K562 (cell line): ENCODE measurements around the gene SFMBT2. TPM values are rescaled to one million over a fixed set of nuclear protein-coding genes. Genes with fewer than 3 reads are reported as not detected.

Experiments used
- ATAC-seq: fragments of 200-7000 bp; cut with Tn5 transposase; 3 replicates; pipeline ENCODE4 v1.9.1; 2020; ENCODE audit warnings: moderate library complexity
- BruUV-seq: library from RNA; stranded (reverse); fragments of 400-500 nt; replicated peaks from 2 replicates; lab custom pipeline; 2021; lab: Mats Ljungman, UMichigan
- CTCF ChIA-PET: fragments of 300-600 bp; formaldehyde crosslinking; extraction: SDS; loops from one replicate; lab custom pipeline; 2021; ENCODE audit warnings: low intra/inter-chr PET ratio; lab: Yijun Ruan, JAX
- POLR2A ChIA-PET: fragments of 300-600, 350-650 bp; sonication (Branson Sonifier 250); formaldehyde crosslinking; extraction: SDS; loops from one replicate; lab custom pipeline; 2021; ENCODE audit warnings: antibody characterized with exemption, inconsistent platforms; lab: Yijun Ruan, JAX
- DNase-seq, 4 experiments: peaks; one replicate each; pipeline versions ENCODE4 v3.0.0 to v3.0.0-alpha.2; 2011 to 2018; ENCODE audit warnings: low spot score in 3 of 4, mixed read lengths in 3 of 4; ENCODE audit errors: extremely low read depth in 1 of 4
- FAIRE-seq: peaks from 2 replicates; lab custom pipeline; 2011; peaks lifted over from hg19 to GRCh38; lab: Jason Lieb, UNC
- H2AFZ ChIP-seq: 2 replicates; pipeline ENCODE4 v1.6.0; 2011; ENCODE audit warnings: low read depth, low read length, control low read depth, inconsistent platforms
- H3K27ac ChIP-seq: fragments of 200-600 bp; 3 replicates; pipeline ENCODE4 v1.8.0; 2011; ENCODE audit warnings: low read depth, mild to moderate bottlenecking, control low read depth, inconsistent platforms, low read length, moderate library complexity, mixed read lengths; ENCODE audit errors: extremely low read depth
- H3K27me3 ChIP-seq, 2 experiments: fragments of 300-600 bp in 1 of 2; 2 replicates in 1 of 2; 3 replicates in 1 of 2; pipeline versions ENCODE4 v1.6.0 to v1.8.0; 2011; ENCODE audit warnings: inconsistent platforms in 2 of 2, low read length in 2 of 2, mild to moderate bottlenecking in 1 of 2, mixed read lengths in 1 of 2, moderate library complexity in 1 of 2; ENCODE audit not compliant: control insufficient read depth in 2 of 2, insufficient read depth in 2 of 2
- H3K36me3 ChIP-seq: fragments of 300-600 bp; 3 replicates; pipeline ENCODE4 v1.8.0; 2011; ENCODE audit warnings: mild to moderate bottlenecking, low read length, inconsistent platforms; ENCODE audit not compliant: control insufficient read depth, insufficient read depth
- H3K4me1 ChIP-seq, 2 experiments: fragments of 200-600 bp in 1 of 2; replicated peaks in 1 of 2; 2 replicates in 1 of 2; 3 replicates in 1 of 2; pipeline versions ENCODE4 v1.5.1 to v1.8.0; 2011; ENCODE audit warnings: inconsistent platforms in 2 of 2, low read length in 2 of 2, mild to moderate bottlenecking in 1 of 2, mixed read lengths in 1 of 2, moderate library complexity in 1 of 2; ENCODE audit not compliant: control insufficient read depth in 2 of 2, insufficient read depth in 2 of 2
- H3K4me2 ChIP-seq: 2 replicates; pipeline ENCODE4 v1.6.1; 2011; ENCODE audit warnings: low read length, control low read depth, inconsistent platforms, mixed read lengths; ENCODE audit not compliant: insufficient read depth
- H3K4me3 ChIP-seq: fragments of 200-600 bp; sonication (generic), shearing (Covaris generic); 2 replicates; pipeline ENCODE4 v1.5.1; 2016; ENCODE audit warnings: control low read depth, inconsistent platforms
- H3K79me2 ChIP-seq: fragments of 200-600 bp; 3 replicates; pipeline ENCODE4 v1.8.0; 2011; ENCODE audit warnings: low read length, inconsistent platforms; ENCODE audit not compliant: control insufficient read depth, insufficient read depth
- H3K9ac ChIP-seq, 2 experiments: 2 replicates each; pipeline versions ENCODE4 v1.6.0 to v1.6.1; 2011; ENCODE audit warnings: low read depth in 2 of 2, low read length in 2 of 2, control low read depth in 1 of 2, inconsistent platforms in 1 of 2, mild to moderate bottlenecking in 1 of 2, mixed read lengths in 1 of 2; ENCODE audit not compliant: insufficient read depth in 1 of 2
- H3K9me1 ChIP-seq: one replicate; pipeline ENCODE4 v1.6.0; 2011; ENCODE audit warnings: inconsistent platforms, mild to moderate bottlenecking, low read length, moderate library complexity; ENCODE audit not compliant: control insufficient read depth, insufficient read depth
- H3K9me3 ChIP-seq: replicated peaks from 2 replicates; pipeline ENCODE4 v1.5.1; 2011; ENCODE audit warnings: low read depth, low read length, inconsistent platforms; ENCODE audit not compliant: control insufficient read depth, insufficient read depth
- H4K20me1 ChIP-seq: replicated peaks from 2 replicates; pipeline ENCODE4 v1.6.1; 2011; ENCODE audit warnings: low read length, inconsistent platforms, mixed read lengths; ENCODE audit not compliant: control insufficient read depth, insufficient read depth
- ARHGAP35 ChIP-seq: fragments of 450-650 bp; IDR thresholded peaks from 2 replicates; pipeline ENCODE4 v1.6.1; 2018; ENCODE audit not compliant: partially characterized antibody
- ASH1L ChIP-seq: fragments of 450-650 bp; IDR thresholded peaks from 2 replicates; pipeline ENCODE4 v1.6.1; 2018; ENCODE audit warnings: borderline replicate concordance, mild to moderate bottlenecking, low read depth; ENCODE audit not compliant: partially characterized antibody
- CBX8 ChIP-seq: fragments of 200-600 bp; sonication (generic); IDR thresholded peaks from 2 replicates; pipeline ENCODE4 v1.6.1; 2012; ENCODE audit warnings: borderline replicate concordance, mixed run types, low read depth, mild to moderate bottlenecking, moderate library complexity, mixed read lengths, low read length, control low read depth, inconsistent platforms; ENCODE audit not compliant: poor library complexity, severe bottlenecking; ENCODE audit errors: extremely low read depth
- COPS2 ChIP-seq: fragments of 450-650 bp; conservative IDR thresholded peaks from 2 replicates; pipeline ENCODE4 v1.6.1; 2016; ENCODE audit warnings: mild to moderate bottlenecking, moderate library complexity
- POLR2G ChIP-seq: fragments of 200-400 bp; formaldehyde crosslinking; IDR thresholded peaks from 2 replicates; pipeline ENCODE4 v1.6.1; 2017; ENCODE audit warnings: low read depth, mild to moderate bottlenecking, antibody characterized with exemption, low read length, moderate library complexity
- RHOXF2B ChIP-seq: fragments of 250-450 bp; sonication (Bioruptor Pico); conservative IDR thresholded peaks from 2 replicates; pipeline ENCODE4 v1.5.1; 2021
- SRSF3 ChIP-seq: fragments of 200-400 bp; formaldehyde crosslinking; IDR thresholded peaks from 2 replicates; pipeline ENCODE4 v1.6.1; 2016; ENCODE audit warnings: mild to moderate bottlenecking, low read length, moderate library complexity; ENCODE audit not compliant: insufficient read depth
- TOE1 ChIP-seq, 2 experiments: fragments of 450-650 bp in 1 of 2; sonication (generic) in 1 of 2; formaldehyde crosslinking in 1 of 2; IDR thresholded peaks; 2 replicates each; pipeline versions ENCODE4 v1.7.1 to v1.8.0; 2016 to 2022; ENCODE audit warnings: borderline replicate concordance in 2 of 2, mild to moderate bottlenecking in 2 of 2, antibody characterized with exemption in 1 of 2, inconsistent platforms in 1 of 2, low read depth in 1 of 2, missing genetic modification reagents in 1 of 2, moderate library complexity in 1 of 2
- WHSC1 ChIP-seq: IDR thresholded peaks from one replicate; pipeline ENCODE4 v1.6.1; 2012; ENCODE audit warnings: low read length, control low read depth, inconsistent platforms
- XRCC3 ChIP-seq: fragments of 450-650 bp; IDR thresholded peaks from 2 replicates; pipeline ENCODE4 v1.6.1; 2017; ENCODE audit warnings: mild to moderate bottlenecking, moderate library complexity
- ZC3H8 ChIP-seq: fragments of 450-650 bp; IDR thresholded peaks from 2 replicates; pipeline ENCODE4 v1.6.1; 2017
- WGBS: fragments of 100-300 bp; shearing (Covaris generic); methylation state at CpG from one replicate; pipeline ENCODE4 v1.1.6; 2016; ENCODE audit warnings: low coverage, mixed read lengths; ENCODE audit not compliant: insufficient coverage; ENCODE audit errors: missing lambda C conversion rate; 5-methylcytosine and 5-hydroxymethylcytosine counted together
- in situ Hi-C: fragments of 300-500 bp; cut with MboI; formaldehyde crosslinking; loops from 4 replicates; pipeline ENCODE4 v1.15.0; 2018; ENCODE audit warnings: inconsistent platforms, mixed read lengths
- intact Hi-C: fragments of 100-400 bp; cut with micrococcal nuclease; formaldehyde crosslinking; loops from 2 replicates; pipeline ENCODE4 v1.14.2; 2022
- polyA plus RNA-seq, 8 experiments: library from polyadenylated mRNA; depleted of rRNA in 4 of 8; stranded (reverse) in 5 of 8; unstranded in 3 of 8; fragments of >200 nt; fragmentation: Nextera tagmentation in 2 of 8; fragmentation: Illumina TruSeq in 1 of 8; extraction: Ambion mirVana in 2 of 8; extraction: Trizol in 1 of 8; gene quantifications; 2 replicates each; pipeline versions ENCODE4 v1.2.1 to v1.2.3, GENCODE V29; 2011 to 2014; ENCODE audit warnings: inconsistent platforms in 1 of 8, missing spikeins in 1 of 8
- total RNA-seq, 7 experiments: library from RNA; depleted of rRNA in 6 of 7; stranded (reverse); fragments of >200 nt in 6 of 7; fragmentation: Illumina TruSeq in 2 of 7; extraction: Trizol in 2 of 7; gene quantifications; 2 replicates each; pipeline versions ENCODE4 v1.2.1 to v1.2.3, GENCODE V29; 2011 to 2021; ENCODE audit warnings: low replicate concordance in 1 of 7
- TF ChIP-seq, protein P1 (sequence below): sonication (generic); formaldehyde crosslinking; IDR thresholded peaks from 2 replicates; pipeline ENCODE4 v1.8.1; 2022; ENCODE audit warnings: missing genetic modification reagents
- TF ChIP-seq, protein P2 (sequence below): fragments of 250-450 bp; sonication (Bioruptor Pico); IDR thresholded peaks from 2 replicates; pipeline ENCODE4 v1.4.0; 2020; ENCODE audit warnings: mild to moderate bottlenecking, moderate library complexity, borderline replicate concordance
- TF ChIP-seq, protein P3 (sequence below): fragments of 250-450 bp; sonication (Bioruptor Pico); IDR thresholded peaks from 2 replicates; pipeline ENCODE4 v1.5.0; 2021; ENCODE audit warnings: mild to moderate bottlenecking, borderline replicate concordance

SFMBT2 gene
- total and polyA plus RNA-seq, 9 of the 15 experiments (the other 6 are each of a cell fraction or from before 2014, with no cell fraction given) = 1.2 to 13.6 (median 7.6) TPM

DNA sequence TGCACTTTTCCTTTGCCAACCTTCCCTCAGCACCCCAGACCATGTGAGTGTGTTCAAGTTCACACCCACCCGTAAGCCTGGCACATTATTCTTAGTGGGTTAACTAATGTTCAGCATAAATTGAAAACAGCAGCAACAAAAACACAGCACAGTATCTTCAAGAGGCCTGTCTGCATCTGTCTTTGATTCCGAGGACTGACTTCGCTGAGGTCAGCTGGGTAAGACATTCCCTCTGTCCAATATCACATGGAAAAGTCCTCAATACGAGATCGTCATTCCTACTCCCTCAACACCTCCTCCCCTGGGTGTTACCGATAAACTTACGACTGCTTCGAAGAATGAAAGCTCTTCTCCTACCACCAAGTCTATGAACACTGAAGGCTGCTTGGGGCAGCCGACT lies 218.8 kb downstream of the SFMBT2 start:
- BruUV-seq = no TSS peak
- H3K4me3 ChIP-seq = no peak overlapping the region
- in situ Hi-C loops = no loop called here
- intact Hi-C loops = no loop called here
- no peak for DNase-seq
- H3K4me2 ChIP-seq = no peak overlapping the region
- FAIRE-seq = no peak
- 0 out of 5 replicates have a peak, but pooled peaks cover 0 to 4% of the 10 kb centered on the region in 2 experiments for H3K27me3 ChIP-seq
- H3K79me2 ChIP-seq = no peaks in the 10 kb centered on the region
- no peaks in the 10 kb centered on the region for H3K9me1 ChIP-seq
- no peak overlapping the region for H3K9ac ChIP-seq
- no peak overlapping the region for H2AFZ ChIP-seq
- no peak for ATAC-seq
- WGBS = 76% methylated on average over 9 of the region's 9 CpGs
- peaks cover 40% of the 10 kb centered on the region; the same call in 2 of the 3 replicates for H3K36me3 ChIP-seq
- POLR2A ChIA-PET = interaction anchor here (1.2 kb wide), 1 partner anchor 10 kb away, joined by 3 read pairs; no protein-coding TSS in a partner anchor
- no peaks in the 10 kb centered on the region for H4K20me1 ChIP-seq
- H3K27ac ChIP-seq = no peak overlapping the region
- CTCF ChIA-PET = no interaction called here
- no peaks in the 10 kb centered on the region for H3K9me3 ChIP-seq
- H3K4me1 ChIP-seq = no peaks in the 10 kb centered on the region
- TF ChIP-seq ARHGAP35 (no peak), CBX8 (no peak), SRSF3 (no peak), XRCC3 (no peak), ZC3H8 (no peak), POLR2G (no peak), COPS2 (no peak), RHOXF2B (CRISPR knock-in tag) (no peak), ASH1L (no peak), TOE1 (IDR thresholded peaks at IDR 0.05; ENCODE audit: borderline replicate concordance) (no peak), TOE1 (CRISPR knock-in tag; IDR thresholded peaks at IDR 0.05; ENCODE audit: borderline replicate concordance, low read depth) (no peak), WHSC1 (no peak)
- TF ChIP-seq, protein P1, sequence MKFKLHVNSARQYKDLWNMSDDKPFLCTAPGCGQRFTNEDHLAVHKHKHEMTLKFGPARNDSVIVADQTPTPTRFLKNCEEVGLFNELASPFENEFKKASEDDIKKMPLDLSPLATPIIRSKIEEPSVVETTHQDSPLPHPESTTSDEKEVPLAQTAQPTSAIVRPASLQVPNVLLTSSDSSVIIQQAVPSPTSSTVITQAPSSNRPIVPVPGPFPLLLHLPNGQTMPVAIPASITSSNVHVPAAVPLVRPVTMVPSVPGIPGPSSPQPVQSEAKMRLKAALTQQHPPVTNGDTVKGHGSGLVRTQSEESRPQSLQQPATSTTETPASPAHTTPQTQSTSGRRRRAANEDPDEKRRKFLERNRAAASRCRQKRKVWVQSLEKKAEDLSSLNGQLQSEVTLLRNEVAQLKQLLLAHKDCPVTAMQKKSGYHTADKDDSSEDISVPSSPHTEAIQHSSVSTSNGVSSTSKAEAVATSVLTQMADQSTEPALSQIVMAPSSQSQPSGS = no peak
- TF ChIP-seq, protein P2, sequence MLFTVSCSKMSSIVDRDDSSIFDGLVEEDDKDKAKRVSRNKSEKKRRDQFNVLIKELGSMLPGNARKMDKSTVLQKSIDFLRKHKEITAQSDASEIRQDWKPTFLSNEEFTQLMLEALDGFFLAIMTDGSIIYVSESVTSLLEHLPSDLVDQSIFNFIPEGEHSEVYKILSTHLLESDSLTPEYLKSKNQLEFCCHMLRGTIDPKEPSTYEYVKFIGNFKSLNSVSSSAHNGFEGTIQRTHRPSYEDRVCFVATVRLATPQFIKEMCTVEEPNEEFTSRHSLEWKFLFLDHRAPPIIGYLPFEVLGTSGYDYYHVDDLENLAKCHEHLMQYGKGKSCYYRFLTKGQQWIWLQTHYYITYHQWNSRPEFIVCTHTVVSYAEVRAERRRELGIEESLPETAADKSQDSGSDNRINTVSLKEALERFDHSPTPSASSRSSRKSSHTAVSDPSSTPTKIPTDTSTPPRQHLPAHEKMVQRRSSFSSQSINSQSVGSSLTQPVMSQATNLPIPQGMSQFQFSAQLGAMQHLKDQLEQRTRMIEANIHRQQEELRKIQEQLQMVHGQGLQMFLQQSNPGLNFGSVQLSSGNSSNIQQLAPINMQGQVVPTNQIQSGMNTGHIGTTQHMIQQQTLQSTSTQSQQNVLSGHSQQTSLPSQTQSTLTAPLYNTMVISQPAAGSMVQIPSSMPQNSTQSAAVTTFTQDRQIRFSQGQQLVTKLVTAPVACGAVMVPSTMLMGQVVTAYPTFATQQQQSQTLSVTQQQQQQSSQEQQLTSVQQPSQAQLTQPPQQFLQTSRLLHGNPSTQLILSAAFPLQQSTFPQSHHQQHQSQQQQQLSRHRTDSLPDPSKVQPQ (CRISPR knock-in tag) = no peak
- TF ChIP-seq, protein P3, sequence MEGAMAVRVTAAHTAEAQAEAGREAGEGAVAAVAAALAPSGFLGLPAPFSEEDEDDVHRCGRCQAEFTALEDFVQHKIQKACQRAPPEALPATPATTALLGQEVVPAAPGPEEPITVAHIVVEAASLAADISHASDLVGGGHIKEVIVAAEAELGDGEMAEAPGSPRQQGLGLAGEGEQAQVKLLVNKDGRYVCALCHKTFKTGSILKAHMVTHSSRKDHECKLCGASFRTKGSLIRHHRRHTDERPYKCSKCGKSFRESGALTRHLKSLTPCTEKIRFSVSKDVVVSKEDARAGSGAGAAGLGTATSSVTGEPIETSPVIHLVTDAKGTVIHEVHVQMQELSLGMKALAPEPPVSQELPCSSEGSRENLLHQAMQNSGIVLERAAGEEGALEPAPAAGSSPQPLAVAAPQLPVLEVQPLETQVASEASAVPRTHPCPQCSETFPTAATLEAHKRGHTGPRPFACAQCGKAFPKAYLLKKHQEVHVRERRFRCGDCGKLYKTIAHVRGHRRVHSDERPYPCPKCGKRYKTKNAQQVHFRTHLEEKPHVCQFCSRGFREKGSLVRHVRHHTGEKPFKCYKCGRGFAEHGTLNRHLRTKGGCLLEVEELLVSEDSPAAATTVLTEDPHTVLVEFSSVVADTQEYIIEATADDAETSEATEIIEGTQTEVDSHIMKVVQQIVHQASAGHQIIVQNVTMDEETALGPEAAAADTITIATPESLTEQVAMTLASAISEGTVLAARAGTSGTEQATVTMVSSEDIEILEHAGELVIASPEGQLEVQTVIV (CRISPR knock-in tag) = no peak
